Ectodermal cell (in vitro differentiated cells): ENCODE results near the gene DNAH11.

Source experiments
- H3K27ac ChIP-seq: 2 replicates; pipeline ENCODE4 v1.7.0; 2013; ENCODE audit warnings: mild to moderate bottlenecking, low read depth, low read length; ENCODE audit not compliant: insufficient read depth, poor library complexity, severe bottlenecking
- H3K27me3 ChIP-seq: 2 replicates; pipeline ENCODE4 v1.7.0; 2013; ENCODE audit warnings: mild to moderate bottlenecking, low read length; ENCODE audit not compliant: insufficient read depth, control insufficient read depth, poor library complexity, severe bottlenecking
- H3K36me3 ChIP-seq: one replicate; pipeline ENCODE4 v1.7.0; 2013; ENCODE audit warnings: low read length; ENCODE audit not compliant: control insufficient read depth, insufficient read depth
- H3K4me1 ChIP-seq: one replicate; pipeline ENCODE4 v1.7.0; 2013; ENCODE audit warnings: low read length; ENCODE audit not compliant: control insufficient read depth, insufficient read depth
- H3K4me3 ChIP-seq: 2 replicates; pipeline ENCODE4 v1.7.0; 2013; ENCODE audit warnings: low read depth, low read length, control low read depth; ENCODE audit not compliant: insufficient read depth
- H3K9me3 ChIP-seq: 2 replicates; pipeline ENCODE4 v1.7.0; 2013; ENCODE audit warnings: mild to moderate bottlenecking, low read length, moderate library complexity; ENCODE audit not compliant: control insufficient read depth
- WGBS, 2 experiments: methylation state at CpG; one replicate each; pipeline ENCODE4 v1.1.7; 2013; ENCODE audit warnings: missing lambda C conversion rate in 2 of 2; 5-methylcytosine and 5-hydroxymethylcytosine counted together

DNAH11 gene

GRCh38 chr7:21911341-21911875, 368.6 kb downstream of the DNAH11 start:
- Histone ChIP-seq H3K27ac (no peak overlapping the region), H3K9me3 (no peaks in the 10 kb centered on the region), H3K4me3 (no peak overlapping the region), H3K4me1 (no peaks in the 10 kb centered on the region), H3K27me3 (no peaks in the 10 kb centered on the region), H3K36me3 (peaks cover 11% of the 10 kb centered on the region)
- 96 to 97% methylated on average over 7 to 8 of the region's 8 CpGs for WGBS, 2 experiments

- no peaks in the 10 kb centered on the region for H3K9me3 ChIP-seq
- peaks cover 11% of the 10 kb centered on the region for H3K36me3 ChIP-seq
These were observed 369.5 kb downstream of the DNAH11 start for GRCh38 chr7:21912305-21912704.

GRCh38 chr7:21912931-21913780, 370.3 kb downstream of the DNAH11 start:
- H3K27ac ChIP-seq: no peak overlapping the region
- no peak overlapping the region for H3K4me3 ChIP-seq
- no peaks in the 10 kb centered on the region for H3K9me3 ChIP-seq
- H3K36me3 ChIP-seq: peaks cover 6% of the 10 kb centered on the region
- 92 to 94% methylated on average over 5 to 8 of the region's 8 CpGs for WGBS, 2 experiments
- no peaks in the 10 kb centered on the region for H3K4me1 ChIP-seq
- H3K27me3 ChIP-seq: no peaks in the 10 kb centered on the region

More at GRCh38 chr7:21912305-21912704, 369.5 kb downstream of the DNAH11 start:
- H3K27ac ChIP-seq: no peak overlapping the region
- WGBS, 2 experiments: 89 to 95% methylated on average over 7 of the region's 7 CpGs
- no peaks in the 10 kb centered on the region for H3K4me1 ChIP-seq
- no peaks in the 10 kb centered on the region for H3K27me3 ChIP-seq
- H3K4me3 ChIP-seq: no peak overlapping the region

- Histone ChIP-seq H3K27me3 (no peaks in the 10 kb centered on the region), H3K4me3 (no peak overlapping the region)
- WGBS, 2 experiments: 92 to 95% methylated on average over 5 of the region's 5 CpGs
These were observed 371.8 kb downstream of the DNAH11 start for GRCh38 chr7:21914671-21915070.

GRCh38 chr7:21915140-21915539, 372.3 kb downstream of the DNAH11 start:
- Histone ChIP-seq H3K4me3 (no peak overlapping the region), H3K4me1 (no peaks in the 10 kb centered on the region), H3K27me3 (no peaks in the 10 kb centered on the region), H3K27ac (no peak overlapping the region), H3K36me3 (no peaks in the 10 kb centered on the region), H3K9me3 (no peaks in the 10 kb centered on the region)
- WGBS, 2 experiments: 89% methylated on average over 3 of the region's 3 CpGs

More at GRCh38 chr7:21914671-21915070, 371.8 kb downstream of the DNAH11 start:
- no peaks in the 10 kb centered on the region for H3K36me3 ChIP-seq
- no peak overlapping the region for H3K27ac ChIP-seq
- H3K4me1 ChIP-seq: no peaks in the 10 kb centered on the region
- no peaks in the 10 kb centered on the region for H3K9me3 ChIP-seq

- H3K9me3 ChIP-seq: no peaks in the 10 kb centered on the region
These were observed 373.3 kb downstream of the DNAH11 start for GRCh38 chr7:21916176-21916575.

GRCh38 chr7:21916629-21917028, 373.8 kb downstream of the DNAH11 start:
- no peaks in the 10 kb centered on the region for H3K9me3 ChIP-seq
- no peaks in the 10 kb centered on the region for H3K36me3 ChIP-seq
- no peak overlapping the region for H3K27ac ChIP-seq
- WGBS, 2 experiments: 85 to 86% methylated on average over 4 to 5 of the region's 5 CpGs
- H3K27me3 ChIP-seq: no peaks in the 10 kb centered on the region
- H3K4me1 ChIP-seq: peaks cover 4% of the 10 kb centered on the region
- H3K4me3 ChIP-seq: no peak overlapping the region

More at GRCh38 chr7:21916176-21916575, 373.3 kb downstream of the DNAH11 start:
- H3K27ac ChIP-seq: no peak overlapping the region
- no peaks in the 10 kb centered on the region for H3K36me3 ChIP-seq
- 94 to 98% methylated on average over 7 of the region's 7 CpGs for WGBS, 2 experiments
- peaks cover 2% of the 10 kb centered on the region for H3K4me1 ChIP-seq
- no peak overlapping the region for H3K4me3 ChIP-seq
- no peaks in the 10 kb centered on the region for H3K27me3 ChIP-seq

GRCh38 chr7:21918216-21918615, 375.4 kb downstream of the DNAH11 start:
- H3K27me3 ChIP-seq: peaks cover 9% of the 10 kb centered on the region
- H3K4me3 ChIP-seq: no peak overlapping the region
- no peaks in the 10 kb centered on the region for H3K36me3 ChIP-seq
- H3K9me3 ChIP-seq: no peaks in the 10 kb centered on the region
- H3K27ac ChIP-seq: no peak overlapping the region
- WGBS, 2 experiments: 77 to 80% methylated on average over 2 of the region's 2 CpGs
- peaks cover 11% of the 10 kb centered on the region for H3K4me1 ChIP-seq

- H3K4me3 ChIP-seq: no peak overlapping the region
- H3K27me3 ChIP-seq: peaks cover 9% of the 10 kb centered on the region
- H3K4me1 ChIP-seq: peaks cover 24% of the 10 kb centered on the region
- H3K9me3 ChIP-seq: no peaks in the 10 kb centered on the region
- no peaks in the 10 kb centered on the region for H3K36me3 ChIP-seq
- H3K27ac ChIP-seq: no peak overlapping the region
- 40 to 44% methylated on average over 3 of the region's 3 CpGs for WGBS, 2 experiments
These were observed 378.1 kb downstream of the DNAH11 start for GRCh38 chr7:21920936-21921335.

GRCh38 chr7:21922605-21923004, 379.8 kb downstream of the DNAH11 start:
- WGBS, 2 experiments: 94 to 97% methylated on average over 4 of the region's 5 CpGs
- H3K4me1 ChIP-seq: peaks cover 24% of the 10 kb centered on the region
- H3K36me3 ChIP-seq: no peaks in the 10 kb centered on the region
- peaks cover 9% of the 10 kb centered on the region for H3K27me3 ChIP-seq
- no peaks in the 10 kb centered on the region for H3K9me3 ChIP-seq
- no peak overlapping the region for H3K27ac ChIP-seq
- no peak overlapping the region for H3K4me3 ChIP-seq
